GM23338 (cell line): ENCODE data around the gene FLNA.

Source experiments
- CREB1 ChIP-seq: fragments of 250-450 bp; sonication (Bioruptor Pico); IDR thresholded peaks from 2 replicates; pipeline ENCODE4 v1.5.0; 2020; ENCODE audit warnings: low read depth, mild to moderate bottlenecking, moderate library complexity
- EZH2 ChIP-seq: fragments of 200-600 bp; sonication (generic); IDR thresholded peaks from one replicate; pipeline ENCODE4 v1.8.0; 2017; ENCODE audit warnings: antibody characterized with exemption, mild to moderate bottlenecking, low read depth; ENCODE audit not compliant: unreplicated experiment
- EZH2phosphoT487 ChIP-seq: fragments of 200-600 bp; sonication (generic); IDR thresholded peaks from one replicate; pipeline ENCODE4 v1.8.1; 2018; ENCODE audit warnings: antibody characterized with exemption; ENCODE audit not compliant: unreplicated experiment
- JUNB ChIP-seq: IDR thresholded peaks from one replicate; pipeline ENCODE4 v1.6.1; 2016; ENCODE audit warnings: antibody characterized with exemption; ENCODE audit not compliant: unreplicated experiment
- POLR2AphosphoS5 ChIP-seq: IDR thresholded peaks from 2 replicates; pipeline ENCODE4 v1.6.1; 2016; ENCODE audit warnings: antibody characterized with exemption, low read depth
- STAT1 ChIP-seq: IDR thresholded peaks from one replicate; pipeline ENCODE4 v1.6.1; 2016; ENCODE audit warnings: antibody characterized with exemption; ENCODE audit not compliant: unreplicated experiment
- ZNF331 ChIP-seq: fragments of 250-450 bp; sonication (Bioruptor Pico); IDR thresholded peaks from 2 replicates; pipeline ENCODE4 v1.5.0; 2020; ENCODE audit warnings: low read depth, mild to moderate bottlenecking, moderate library complexity
- TF ChIP-seq, protein P1 (sequence below), 2 experiments: fragments of 200-600 bp in 1 of 2; sonication (generic) in 1 of 2; conservative IDR thresholded peaks; 2 replicates each; pipeline versions ENCODE4 v1.5.1 to v1.6.1; 2016 to 2017; ENCODE audit warnings: antibody characterized with exemption in 2 of 2, low read depth in 2 of 2, mild to moderate bottlenecking in 2 of 2, moderate library complexity in 1 of 2
- TF ChIP-seq, protein P2 (sequence below): IDR thresholded peaks from one replicate; pipeline ENCODE4 v1.6.1; 2018; ENCODE audit warnings: antibody characterized with exemption; ENCODE audit not compliant: unreplicated experiment
- TF ChIP-seq, protein P3 (sequence below): IDR thresholded peaks from 2 replicates; pipeline ENCODE4 v1.6.1; 2016; ENCODE audit warnings: antibody characterized with exemption

GRCh38 chrX:154360155-154360713 is 14.2 kb downstream of the FLNA start:
- TF ChIP-seq, protein P1, sequence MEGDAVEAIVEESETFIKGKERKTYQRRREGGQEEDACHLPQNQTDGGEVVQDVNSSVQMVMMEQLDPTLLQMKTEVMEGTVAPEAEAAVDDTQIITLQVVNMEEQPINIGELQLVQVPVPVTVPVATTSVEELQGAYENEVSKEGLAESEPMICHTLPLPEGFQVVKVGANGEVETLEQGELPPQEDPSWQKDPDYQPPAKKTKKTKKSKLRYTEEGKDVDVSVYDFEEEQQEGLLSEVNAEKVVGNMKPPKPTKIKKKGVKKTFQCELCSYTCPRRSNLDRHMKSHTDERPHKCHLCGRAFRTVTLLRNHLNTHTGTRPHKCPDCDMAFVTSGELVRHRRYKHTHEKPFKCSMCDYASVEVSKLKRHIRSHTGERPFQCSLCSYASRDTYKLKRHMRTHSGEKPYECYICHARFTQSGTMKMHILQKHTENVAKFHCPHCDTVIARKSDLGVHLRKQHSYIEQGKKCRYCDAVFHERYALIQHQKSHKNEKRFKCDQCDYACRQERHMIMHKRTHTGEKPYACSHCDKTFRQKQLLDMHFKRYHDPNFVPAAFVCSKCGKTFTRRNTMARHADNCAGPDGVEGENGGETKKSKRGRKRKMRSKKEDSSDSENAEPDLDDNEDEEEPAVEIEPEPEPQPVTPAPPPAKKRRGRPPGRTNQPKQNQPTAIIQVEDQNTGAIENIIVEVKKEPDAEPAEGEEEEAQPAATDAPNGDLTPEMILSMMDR (conservative IDR thresholded peaks at IDR 0.05; ENCODE audit: low read depth in 2 of 2) = no peak
- TF ChIP-seq, protein P2, sequence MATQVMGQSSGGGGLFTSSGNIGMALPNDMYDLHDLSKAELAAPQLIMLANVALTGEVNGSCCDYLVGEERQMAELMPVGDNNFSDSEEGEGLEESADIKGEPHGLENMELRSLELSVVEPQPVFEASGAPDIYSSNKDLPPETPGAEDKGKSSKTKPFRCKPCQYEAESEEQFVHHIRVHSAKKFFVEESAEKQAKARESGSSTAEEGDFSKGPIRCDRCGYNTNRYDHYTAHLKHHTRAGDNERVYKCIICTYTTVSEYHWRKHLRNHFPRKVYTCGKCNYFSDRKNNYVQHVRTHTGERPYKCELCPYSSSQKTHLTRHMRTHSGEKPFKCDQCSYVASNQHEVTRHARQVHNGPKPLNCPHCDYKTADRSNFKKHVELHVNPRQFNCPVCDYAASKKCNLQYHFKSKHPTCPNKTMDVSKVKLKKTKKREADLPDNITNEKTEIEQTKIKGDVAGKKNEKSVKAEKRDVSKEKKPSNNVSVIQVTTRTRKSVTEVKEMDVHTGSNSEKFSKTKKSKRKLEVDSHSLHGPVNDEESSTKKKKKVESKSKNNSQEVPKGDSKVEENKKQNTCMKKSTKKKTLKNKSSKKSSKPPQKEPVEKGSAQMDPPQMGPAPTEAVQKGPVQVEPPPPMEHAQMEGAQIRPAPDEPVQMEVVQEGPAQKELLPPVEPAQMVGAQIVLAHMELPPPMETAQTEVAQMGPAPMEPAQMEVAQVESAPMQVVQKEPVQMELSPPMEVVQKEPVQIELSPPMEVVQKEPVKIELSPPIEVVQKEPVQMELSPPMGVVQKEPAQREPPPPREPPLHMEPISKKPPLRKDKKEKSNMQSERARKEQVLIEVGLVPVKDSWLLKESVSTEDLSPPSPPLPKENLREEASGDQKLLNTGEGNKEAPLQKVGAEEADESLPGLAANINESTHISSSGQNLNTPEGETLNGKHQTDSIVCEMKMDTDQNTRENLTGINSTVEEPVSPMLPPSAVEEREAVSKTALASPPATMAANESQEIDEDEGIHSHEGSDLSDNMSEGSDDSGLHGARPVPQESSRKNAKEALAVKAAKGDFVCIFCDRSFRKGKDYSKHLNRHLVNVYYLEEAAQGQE = no peak
- TF ChIP-seq EZH2 (no peak), POLR2AphosphoS5 (no peak), EZH2phosphoT487 (no peak), CREB1 (CRISPR knock-in tag) (no peak), STAT1 (no peak), JUNB (no peak), ZNF331 (CRISPR knock-in tag) (no peak)
- TF ChIP-seq, protein P3, sequence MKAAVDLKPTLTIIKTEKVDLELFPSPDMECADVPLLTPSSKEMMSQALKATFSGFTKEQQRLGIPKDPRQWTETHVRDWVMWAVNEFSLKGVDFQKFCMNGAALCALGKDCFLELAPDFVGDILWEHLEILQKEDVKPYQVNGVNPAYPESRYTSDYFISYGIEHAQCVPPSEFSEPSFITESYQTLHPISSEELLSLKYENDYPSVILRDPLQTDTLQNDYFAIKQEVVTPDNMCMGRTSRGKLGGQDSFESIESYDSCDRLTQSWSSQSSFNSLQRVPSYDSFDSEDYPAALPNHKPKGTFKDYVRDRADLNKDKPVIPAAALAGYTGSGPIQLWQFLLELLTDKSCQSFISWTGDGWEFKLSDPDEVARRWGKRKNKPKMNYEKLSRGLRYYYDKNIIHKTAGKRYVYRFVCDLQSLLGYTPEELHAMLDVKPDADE = no peak
